Transverse colon (tissue), 4 donors: ENCODE results near the gene WLS. TPM values are rescaled to one million over a fixed set of nuclear protein-coding genes. Genes with fewer than 3 reads are reported as not detected.
A peak's percentile ranks its signal among the peaks of the same experiment; 100 is the strongest.

ENCODE experiments used
- DNase-seq: peaks from one replicate; pipeline ENCODE4 v3.0.0-alpha.2; 2019
- H3K27ac ChIP-seq, 4 donors: fragments of 200-600 bp; sonication (generic); 2 replicates each; pipeline ENCODE4 v1.5.1; 2016 to 2018; ENCODE audit warnings: inconsistent platforms in 4 of 4
- H3K27me3 ChIP-seq: fragments of 200-600 bp; sonication (generic); 2 replicates; pipeline ENCODE4 v1.5.1; 2017; ENCODE audit warnings: inconsistent platforms
- H3K36me3 ChIP-seq, 4 donors: fragments of 200-600 bp; sonication (generic); 2 replicates each; pipeline ENCODE4 v1.5.1; 2017 to 2019; ENCODE audit warnings: inconsistent platforms in 4 of 4
- H3K4me1 ChIP-seq, 4 donors: fragments of 200-600 bp; sonication (generic); 2 replicates each; pipeline ENCODE4 v1.5.1; 2017 to 2020; ENCODE audit warnings: inconsistent platforms in 4 of 4
- H3K4me3 ChIP-seq, 4 donors: fragments of 200-600 bp; sonication (generic); 1 replicate in 1 of 4; 2 replicates in 3 of 4; pipeline versions ENCODE4 v1.5.1 to v1.6.1; 2017 to 2019; ENCODE audit warnings: inconsistent platforms in 4 of 4
- H3K9me3 ChIP-seq, 2 donors: fragments of 200-600 bp; sonication (generic); 2 replicates each; pipeline ENCODE4 v1.5.1; 2017 to 2019; ENCODE audit warnings: inconsistent platforms in 2 of 2
- CTCF ChIP-seq, 5 experiments: fragments of 200-600 bp in 3 of 5; fragments of 450-650 bp in 2 of 5; sonication (generic) in 3 of 5; IDR thresholded peaks; 1 replicate in 2 of 5; 2 replicates in 3 of 5; pipeline ENCODE4 v1.5.1; 2016 to 2017; ENCODE audit warnings: antibody characterized with exemption in 5 of 5, inconsistent platforms in 3 of 5, mild to moderate bottlenecking in 2 of 5, moderate library complexity in 1 of 5
- EP300 ChIP-seq: sonication (generic); formaldehyde crosslinking; IDR thresholded peaks from one replicate; pipeline ENCODE4 v1.6.1; 2017; ENCODE audit warnings: antibody characterized with exemption, low read depth
- POLR2A ChIP-seq: fragments of 450-650 bp; IDR thresholded peaks from one replicate; pipeline ENCODE4 v1.6.1; 2016; ENCODE audit warnings: antibody characterized with exemption, mild to moderate bottlenecking, moderate library complexity
- POLR2AphosphoS5 ChIP-seq, 3 donors: sonication (generic); formaldehyde crosslinking; IDR thresholded peaks; one replicate each; pipeline ENCODE4 v1.6.1; 2016; ENCODE audit warnings: antibody characterized with exemption in 3 of 3
- WGBS, 2 donors: methylation state at CpG; one replicate each; pipeline ENCODE4 v1.1.5; 2018; ENCODE audit warnings: low coverage in 1 of 2; 5-methylcytosine and 5-hydroxymethylcytosine counted together
- in situ Hi-C, 4 donors: fragments of 200-750 bp; cut with MboI; loops; one replicate each; pipeline versions ENCODE4 v1.15.0 to v1.15.1; 2017; ENCODE audit warnings: low sequenced_read_pairs in 3 of 4, low pct_ligation_motif_present in 1 of 4, low pct_unique_long_range_greater_than_20kb in 1 of 4
- intact Hi-C: fragments of 100-400 bp; cut with DNase I; formaldehyde crosslinking; loops from one replicate; pipeline ENCODE4 v1.15.1; 2023; ENCODE audit warnings: low total_unique reads
- total RNA-seq, 4 donors: library from RNA; depleted of rRNA; stranded (reverse); fragments of >200 nt; gene quantifications; one replicate each; pipeline ENCODE4 v1.1.0, GENCODE V29; 2016

WLS gene
- total RNA-seq, 4 donors from 2014 or later, result 69.9 to 117 (median 98.7) TPM

- peaks cover 15 to 74% (median 45%) of the 10 kb centered on the region in 4 donors for H3K4me1 ChIP-seq
Measured at GRCh38 chr1:68201546-68202238, 30.6 kb downstream of the WLS start.

DNA sequence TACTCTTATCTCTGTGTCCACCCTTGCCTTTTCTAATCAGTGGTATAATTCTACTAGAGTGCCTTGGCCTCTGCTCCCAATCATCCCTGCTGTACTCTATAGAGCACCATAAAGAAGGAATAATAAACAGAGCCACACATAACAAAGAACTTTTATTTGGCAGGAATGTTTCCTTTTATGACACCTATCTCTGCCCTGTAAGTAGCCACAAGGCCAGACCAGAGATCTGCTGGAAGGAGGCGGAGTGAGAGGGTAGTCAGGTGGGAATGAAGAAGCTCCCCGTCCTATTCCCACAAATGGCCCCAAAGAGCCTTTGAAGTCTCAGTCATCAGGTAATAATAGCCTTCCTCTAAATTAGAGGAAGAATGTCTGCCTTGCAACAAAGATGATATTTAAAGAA, 32.7 kb downstream of the WLS start:
- Histone ChIP-seq H3K27ac (peak overlapping the region; percentile 56 to 78 (median 70)), H3K4me1 (peaks cover 23 to 62% (median 42%) of the 10 kb centered on the region in 4 donors)
- in situ Hi-C loops, result no loop called here

More at GRCh38 chr1:68201546-68202238, 30.6 kb downstream of the WLS start:
- Histone ChIP-seq H3K36me3 (no peaks in the 10 kb centered on the region), H3K9me3 (no peaks in the 10 kb centered on the region), H3K4me3 (no peak overlapping the region), H3K27ac (peak overlapping the region in 1 of 4 donors; percentile 8), H3K27me3 (no peaks in the 10 kb centered on the region)
- no peak for TF ChIP-seq CTCF (IDR thresholded peaks at IDR 0.05)
- no peak for TF ChIP-seq POLR2A
- TF ChIP-seq POLR2AphosphoS5 (IDR thresholded peaks at IDR 0.05), result no peak
- no peak for TF ChIP-seq EP300
- WGBS, 2 donors, result 72 to 78% methylated on average over 7 of the region's 7 CpGs
- no peak for DNase-seq
- in situ Hi-C loops (no loop called here), intact Hi-C loops (no loop called here)

GRCh38 chr1:68198752-68199151, 33.6 kb downstream of the WLS start:
- Histone ChIP-seq H3K27ac (peak overlapping the region; percentile 56 to 78 (median 70)), H3K36me3 (no peaks in the 10 kb centered on the region), H3K9me3 (no peaks in the 10 kb centered on the region), H3K4me1 (peaks cover 23 to 60% (median 42%) of the 10 kb centered on the region in 4 donors), H3K27me3 (no peaks in the 10 kb centered on the region), H3K4me3 (no peak overlapping the region)
- in situ Hi-C loops, result no loop called here
- WGBS, 2 donors, result 64% methylated on average over 2 of the region's 2 CpGs
- intact Hi-C loops, result no loop called here
- TF ChIP-seq EP300, result no peak
- TF ChIP-seq CTCF (IDR thresholded peaks at IDR 0.05), result no peak
- TF ChIP-seq POLR2A, result no peak
- no peak for TF ChIP-seq POLR2AphosphoS5 (IDR thresholded peaks at IDR 0.05)
- no peak for DNase-seq

More for the DNA sequence above, 32.7 kb downstream of the WLS start:
- H3K27me3 ChIP-seq, result no peaks in the 10 kb centered on the region
- peak; percentile 35 for DNase-seq
- intact Hi-C loops, result no loop called here
- H3K4me3 ChIP-seq, result peak overlapping the region in 1 of 4 donors; percentile 15
- no peaks in the 10 kb centered on the region for H3K36me3 ChIP-seq
- TF ChIP-seq POLR2A, result no peak
- no peak for TF ChIP-seq POLR2AphosphoS5 (IDR thresholded peaks at IDR 0.05)
- TF ChIP-seq CTCF (IDR thresholded peaks at IDR 0.05), result no peak
- no peak for TF ChIP-seq EP300
- H3K9me3 ChIP-seq, result no peaks in the 10 kb centered on the region
- 62 to 63% methylated on average over 2 of the region's 2 CpGs for WGBS, 2 donors

GRCh38 chr1:68197891-68198290, 34.4 kb downstream of the WLS start:
- in situ Hi-C loops (no loop called here), intact Hi-C loops (no loop called here)
- peak overlapping the region; percentile 56 to 78 (median 70) for H3K27ac ChIP-seq
- no peak overlapping the region for H3K4me3 ChIP-seq
- peaks cover 23 to 60% (median 42%) of the 10 kb centered on the region in 4 donors for H3K4me1 ChIP-seq
- 45 to 67% methylated on average over 1 of the region's 1 CpG for WGBS, 2 donors
- TF ChIP-seq POLR2A, result no peak
- no peak for TF ChIP-seq CTCF (IDR thresholded peaks at IDR 0.05)
- TF ChIP-seq EP300, result no peak
- TF ChIP-seq POLR2AphosphoS5 (IDR thresholded peaks at IDR 0.05), result no peak
- H3K9me3 ChIP-seq, result no peaks in the 10 kb centered on the region
- no peaks in the 10 kb centered on the region for H3K36me3 ChIP-seq
- H3K27me3 ChIP-seq, result no peaks in the 10 kb centered on the region
- DNase-seq, result no peak
